Spleen (tissue), 7 donors: Measurements from ENCODE around the gene GIGYF2.

Experiments used
- CTCF ChIP-seq, 11 experiments: fragments of 200-600 bp in 7 of 11; fragments of 450-650 bp in 4 of 11; sonication (generic) in 4 of 11; IDR thresholded peaks in 8 of 11; conservative IDR thresholded peaks in 3 of 11; 1 replicate in 7 of 11; 2 replicates in 4 of 11; pipeline versions ENCODE4 v1.4.0 to v1.8.0; 2016 to 2021; ENCODE audit warnings: antibody characterized with exemption in 11 of 11, inconsistent platforms in 4 of 11, mild to moderate bottlenecking in 1 of 11
- POLR2A ChIP-seq, 3 donors: fragments of 450-650 bp; IDR thresholded peaks; one replicate each; pipeline ENCODE4 v1.5.1; 2017; ENCODE audit warnings: antibody characterized with exemption in 3 of 3, mild to moderate bottlenecking in 1 of 3
- donor health status: DM: no; HTN: no; CAD: no; lungs with moderate emphysema.
- donor health status: DM: no; HTN: no; CAD: no.
- donor health status: DM: no; HTN: no; CAD: no.

- TF ChIP-seq CTCF (IDR thresholded peaks at IDR 0.05 in 8 of 11, conservative IDR thresholded peaks at IDR 0.05 in 3 of 11) (no peak), POLR2A (IDR thresholded peaks at IDR 0.05) (no peak)
Measured at GRCh38 chr2:232815569-232815968, 118.4 kb downstream of the GIGYF2 start.
